ENCODE measurements around the gene SOCS3. TPM values are rescaled to one million over a fixed set of nuclear protein-coding genes. Genes with fewer than 3 reads are reported as not detected.
A peak's percentile ranks its signal among the peaks of the same experiment; 100 is the strongest.

SOCS3 gene
- total RNA-seq, 2 donors from 2014 or later, result 15.1 to 78.1 TPM

- intact Hi-C loops (cut with DNase I), result no loop called here
- DNase-seq, result no peak
- ATAC-seq, result no peak
Measured at GRCh38 chr17:78357672-78358537, 2.0 kb downstream of the SOCS3 start.

- ATAC-seq (peak in 1 of 2 donors; percentile 2), DNase-seq (peak; percentile 79)
- intact Hi-C loops (cut with DNase I), result no loop called here
Measured at GRCh38 chr17:78357177-78357586, 2.7 kb downstream of the SOCS3 start.

GRCh38 chr17:78356101-78356713 is 3.7 kb downstream of the SOCS3 start:
- ATAC-seq (no peak), DNase-seq (peak; percentile 57)
- intact Hi-C loops (cut with DNase I), result no loop called here

- DNase-seq, result no peak
- ATAC-seq, result no peak
- intact Hi-C loops (cut with DNase I), result no loop called here
Measured at GRCh38 chr17:78355701-78356100, 4.2 kb downstream of the SOCS3 start.

- ATAC-seq (no peak), DNase-seq (no peak)
- intact Hi-C loops (cut with DNase I), result no loop called here
Measured at GRCh38 chr17:78355045-78355641, 4.7 kb downstream of the SOCS3 start.

GRCh38 chr17:78353834-78354233 is 6.0 kb downstream of the SOCS3 start:
- no peak for DNase-seq
- intact Hi-C loops (cut with DNase I), result no loop called here
- ATAC-seq, result no peak

GRCh38 chr17:78351449-78352006 is 8.3 kb downstream of the SOCS3 start:
- intact Hi-C loops (cut with DNase I), result no loop called here
- DNase-seq, result peak; percentile 98
- peak; percentile 72 to 81 for ATAC-seq

- ATAC-seq (no peak), DNase-seq (no peak)
- intact Hi-C loops (cut with DNase I), result no loop called here
Measured at GRCh38 chr17:78349891-78350642, 9.8 kb downstream of the SOCS3 start.

DNA sequence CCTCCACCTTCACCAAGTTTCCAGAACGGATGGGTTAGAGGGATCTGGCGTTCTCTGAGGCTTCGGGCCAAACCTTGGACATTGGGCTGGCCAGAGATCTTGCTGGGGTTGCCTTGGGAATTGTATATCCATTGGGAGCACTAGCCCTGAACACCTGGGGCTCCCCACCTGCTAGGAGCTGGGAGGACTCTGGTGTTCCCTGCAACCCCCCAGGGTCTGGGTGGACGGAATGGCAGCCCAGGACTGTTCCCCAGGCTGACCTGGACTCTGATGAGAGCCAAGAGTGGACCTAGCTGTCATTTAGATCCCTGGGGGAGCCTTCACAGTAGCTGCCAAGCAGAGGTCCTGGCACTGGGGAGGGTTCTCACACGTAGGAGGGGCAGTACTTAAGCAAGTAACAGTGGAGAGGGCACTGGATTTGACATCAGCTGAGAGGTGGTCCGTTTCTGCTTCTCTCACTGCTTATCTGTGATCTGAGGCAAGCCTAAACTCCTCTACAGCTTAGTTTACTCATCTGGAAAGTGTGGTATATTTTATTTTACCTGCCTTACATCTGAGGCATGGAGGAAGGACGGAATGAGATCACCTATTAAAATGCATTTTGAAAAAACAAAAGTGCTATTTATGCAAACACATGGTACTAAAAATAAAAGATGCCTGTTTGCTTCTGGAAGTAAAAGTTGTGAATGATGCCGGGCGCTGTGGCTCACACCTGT is 11.7 kb downstream of the SOCS3 start:
- no peak for DNase-seq
- ATAC-seq, result no peak
- intact Hi-C loops (cut with DNase I), result no loop called here

DNA sequence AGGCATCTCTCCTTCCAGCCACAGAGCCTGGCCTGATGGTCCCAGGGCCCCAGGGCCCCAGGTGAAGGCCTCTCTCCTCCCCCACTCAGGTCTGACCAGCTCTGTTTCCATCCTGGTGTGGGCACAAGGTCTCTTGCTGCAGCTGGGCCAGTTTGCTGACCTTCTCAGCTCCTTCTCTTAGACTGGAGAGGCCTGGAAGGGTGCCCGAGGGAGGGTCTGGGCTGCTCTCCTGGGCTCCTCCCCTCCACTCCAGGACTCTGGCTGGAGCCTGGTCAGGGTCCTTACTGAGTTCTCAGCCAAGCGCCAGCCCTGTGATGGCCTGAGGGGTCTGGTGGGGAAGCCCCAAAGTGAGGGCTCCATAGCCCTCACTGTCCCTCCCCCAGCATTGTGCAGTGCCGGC is 12.4 kb downstream of the SOCS3 start:
- no peak for DNase-seq
- ATAC-seq, result no peak
- intact Hi-C loops (cut with DNase I), result no loop called here

- DNase-seq (no peak), ATAC-seq (no peak)
- intact Hi-C loops (cut with DNase I), result no loop called here
Measured at GRCh38 chr17:78346605-78347250, 13.1 kb downstream of the SOCS3 start.

DNA sequence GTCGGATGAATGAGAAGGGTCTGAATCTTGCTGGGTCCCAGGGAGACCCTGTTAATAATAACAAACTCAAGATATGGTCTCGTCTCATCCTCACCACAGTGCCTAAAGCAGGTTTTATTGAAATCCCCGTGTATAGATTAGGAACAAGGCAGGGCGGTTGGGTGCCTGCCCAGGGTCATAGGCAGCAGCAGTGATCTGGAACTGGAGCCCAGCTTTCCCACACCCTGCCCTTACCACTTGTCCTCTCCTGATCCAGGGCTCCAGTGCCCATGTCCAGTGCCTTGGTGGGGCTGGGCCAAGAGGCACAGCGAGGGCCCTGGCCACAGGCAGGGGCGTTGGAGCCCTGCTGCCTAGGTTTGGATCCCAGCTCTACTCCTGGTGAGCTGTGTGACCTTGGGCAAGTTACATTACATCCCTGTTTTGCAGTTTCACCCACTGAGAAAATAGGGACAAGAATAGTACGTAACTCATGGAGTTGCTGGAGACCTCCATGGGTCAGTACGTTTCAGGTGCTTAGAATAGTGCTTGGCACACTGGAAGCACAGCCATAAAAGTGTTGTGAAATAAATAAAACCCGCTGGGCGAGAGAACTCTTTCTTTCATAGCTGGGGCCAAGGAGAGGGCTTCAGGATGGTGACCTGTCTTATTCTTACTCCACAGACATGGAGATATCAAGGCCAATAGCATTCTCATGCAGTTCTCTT is 13.9 kb downstream of the SOCS3 start:
- DNase-seq, result no peak
- intact Hi-C loops (cut with DNase I), result no loop called here
- no peak for ATAC-seq

DNA sequence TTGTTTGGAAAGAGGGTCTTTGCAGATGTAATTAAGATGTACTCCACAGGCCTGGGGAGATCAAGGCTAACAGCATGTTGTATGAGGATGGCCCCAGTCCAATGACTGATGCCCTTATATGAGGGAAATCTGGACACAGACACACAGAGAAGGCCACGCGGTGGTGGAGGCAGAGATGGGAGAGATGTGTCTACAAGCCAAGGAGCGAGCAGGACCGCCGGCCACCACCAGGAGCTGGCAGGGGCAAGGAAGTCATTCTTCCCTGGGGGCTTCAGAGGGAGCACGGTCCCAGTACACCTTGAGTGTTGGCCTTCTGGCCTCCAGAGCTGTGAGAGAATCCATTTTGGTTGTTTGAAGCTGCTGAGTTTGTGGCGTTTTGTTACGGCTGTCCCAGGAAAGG is 14.7 kb downstream of the SOCS3 start:
- intact Hi-C loops (cut with DNase I), result no loop called here
- ATAC-seq (no peak), DNase-seq (no peak)

GRCh38 chr17:78344666-78345065 is 15.2 kb downstream of the SOCS3 start:
- no peak for ATAC-seq
- DNase-seq, result no peak
- intact Hi-C loops (cut with DNase I), result no loop called here

GRCh38 chr17:78343543-78344201 is 16.2 kb downstream of the SOCS3 start:
- intact Hi-C loops (cut with DNase I), result no loop called here
- no peak for ATAC-seq
- peak; percentile 52 for DNase-seq

- peak; percentile 49 to 72 for ATAC-seq
- DNase-seq, result peak; percentile 90
- intact Hi-C loops (cut with DNase I), result no loop called here
Measured at GRCh38 chr17:78343187-78343542, 16.7 kb downstream of the SOCS3 start.

- peak; percentile 82 for DNase-seq
- intact Hi-C loops (cut with DNase I), result no loop called here
- ATAC-seq, result peak; percentile 32 to 75
Measured at GRCh38 chr17:78342449-78343186, 17.3 kb downstream of the SOCS3 start.
